Measurements from ENCODE around the gene SKA1.
"Not testable (repeated sequence)": the region's sequence is repeated elsewhere in the genome, so short reads cannot be mapped to it uniquely, and the experiment has no call there.

The SKA1 gene

GRCh38 chr18:50432915-50433314 is 58.1 kb downstream of the SKA1 start:
- DNase-seq, result no peak

- not testable (repeated sequence) for DNase-seq
Measured at GRCh38 chr18:50436742-50437141, 61.9 kb downstream of the SKA1 start.

- no peak for DNase-seq
Measured at GRCh38 chr18:50439460-50440015, 64.7 kb downstream of the SKA1 start.

GRCh38 chr18:50441016-50441415 is 66.2 kb downstream of the SKA1 start:
- DNase-seq, result no peak

GRCh38 chr18:50441501-50441900 is 66.7 kb downstream of the SKA1 start:
- peak; percentile 15 for DNase-seq
